ENCODE measurements around the gene LRCOL1. TPM values are rescaled to one million over a fixed set of nuclear protein-coding genes. Genes with fewer than 3 reads are reported as not detected.

LRCOL1 gene
- total and polyA plus RNA-seq, 2 of the 13 experiments (the other 11 are each of a cell fraction or from before 2014, with no cell fraction given) = not detected

- H4K20me1 ChIP-seq (ENCODE audit: insufficient read depth, low read length) = no peaks in the 10 kb centered on the region
- no peaks in the 10 kb centered on the region for H3K27me3 ChIP-seq (ENCODE audit: control insufficient read depth in 1 of 2, insufficient read depth in 2 of 2, low read length in 2 of 2)
- in situ Hi-C loops (cut with HindIII; ENCODE audit: extremely low pct_ligation_motif_present, low pct_unique_long_range_greater_than_20kb) = no loop called here
- no peak for DNase-seq (ENCODE audit: low spot score)
- H3K4me3 ChIP-seq (replicated peaks in 1 of 3; ENCODE audit: insufficient read depth in 1 of 3, low read depth in 2 of 3, low read length in 3 of 3) = no peak overlapping the region
- H2AFZ ChIP-seq (ENCODE audit: low read length) = no peak overlapping the region
- H3K4me1 ChIP-seq (ENCODE audit: insufficient read depth, low read length) = no peaks in the 10 kb centered on the region
- WGBS (ENCODE audit: low lambda C conversion rate) = 91% methylated on average over 9 of the region's 9 CpGs
- no TSS peak for BruUV-seq (replicated peaks)
- no peak overlapping the region for H3K9ac ChIP-seq (ENCODE audit: insufficient read depth, low read depth, low read length)
- H3K36me3 ChIP-seq (replicated peaks in 1 of 2; ENCODE audit: control insufficient read depth in 1 of 2, insufficient read depth in 2 of 2, low read length in 2 of 2) = peaks cover 17 to 61% of the 10 kb centered on the region in 2 experiments; a peak in 4 of 5 replicates
- ATAC-seq = no peak
- no peak for TF ChIP-seq ZNF180 (CRISPR knock-in tag; IDR thresholded peaks at IDR 0.05; ENCODE audit: borderline replicate concordance, low read depth)
- peak; percentile 23 for TF ChIP-seq MED8 (CRISPR knock-in tag; IDR thresholded peaks at IDR 0.05; ENCODE audit: insufficient replicate concordance)
- H3K9me3 ChIP-seq (ENCODE audit: low read length) = no peaks in the 10 kb centered on the region
- POLR2A ChIA-PET = no interaction called here
- intact Hi-C loops (cut with micrococcal nuclease; ENCODE audit: unreplicated experiment) = no loop called here
- no peak for FAIRE-seq
- CTCF ChIA-PET (ENCODE audit: low intra/inter-chr PET ratio, low total read pairs) = no interaction called here
- no peak overlapping the region for H3K27ac ChIP-seq (ENCODE audit: extremely low read length, insufficient read depth, low read length)
- no peaks in the 10 kb centered on the region for H3K79me2 ChIP-seq (ENCODE audit: insufficient read depth, low read length)
- H3K4me2 ChIP-seq (ENCODE audit: low read depth, low read length) = no peak overlapping the region
Measured at GRCh38 chr12:132651444-132652100, 41.2 kb upstream of the LRCOL1 start.

GRCh38 chr12:132649226-132649945 is 39.0 kb upstream of the LRCOL1 start:
- WGBS (ENCODE audit: low lambda C conversion rate) = 88% methylated on average over 8 of the region's 27 CpGs
- H3K36me3 ChIP-seq (replicated peaks in 1 of 2; ENCODE audit: control insufficient read depth in 1 of 2, insufficient read depth in 2 of 2, low read length in 2 of 2) = peaks cover 16 to 51% of the 10 kb centered on the region in 2 experiments; a peak in 4 of 5 replicates
- no peak for TF ChIP-seq ZFY (CRISPR knock-in tag; IDR thresholded peaks at IDR 0.05)
- TF ChIP-seq ZMYM3 (CRISPR knock-in tag; IDR thresholded peaks at IDR 0.05) = no peak
- no peak for TF ChIP-seq TEAD3 (CRISPR knock-in tag; optimal IDR thresholded peaks at IDR 0.05; ENCODE audit: borderline replicate concordance)
- no peak for TF ChIP-seq STAG1 (CRISPR knock-in tag; IDR thresholded peaks at IDR 0.05)
- TF ChIP-seq ZBTB25 (CRISPR knock-in tag; IDR thresholded peaks at IDR 0.05) = no peak
- no peak for TF ChIP-seq ZNF430 (CRISPR knock-in tag; IDR thresholded peaks at IDR 0.05)
- TF ChIP-seq ZC3H4 (CRISPR knock-in tag; IDR thresholded peaks at IDR 0.05; ENCODE audit: borderline replicate concordance) = no peak
- TF ChIP-seq ZNF703 (CRISPR knock-in tag; IDR thresholded peaks at IDR 0.05; ENCODE audit: borderline replicate concordance) = no peak
- TF ChIP-seq PATZ1 (CRISPR knock-in tag; IDR thresholded peaks at IDR 0.05) = no peak
- TF ChIP-seq IKZF4 (CRISPR knock-in tag; IDR thresholded peaks at IDR 0.05; ENCODE audit: borderline replicate concordance, low read depth, not compliant biosample characterization) = no peak
- no peak for TF ChIP-seq AGO2 (optimal IDR thresholded peaks at IDR 0.05; ENCODE audit: low read depth, low read length)
- no peak for TF ChIP-seq HOXA9 (CRISPR knock-in tag; IDR thresholded peaks at IDR 0.05; ENCODE audit: borderline replicate concordance)
- no peak for TF ChIP-seq HMG20A (CRISPR knock-in tag; IDR thresholded peaks at IDR 0.05; ENCODE audit: borderline replicate concordance)

More at GRCh38 chr12:132649226-132649945, 39.0 kb upstream of the LRCOL1 start:
- FAIRE-seq (no peak), ATAC-seq (peak; percentile 28; the same call in 1 of the 3 replicates), DNase-seq (ENCODE audit: low spot score) (no peak)
- ChIA-PET CTCF (ENCODE audit: low intra/inter-chr PET ratio, low total read pairs) (no interaction called here), POLR2A (no interaction called here)
- BruUV-seq (replicated peaks) = no TSS peak
- Histone ChIP-seq H3K79me2 (ENCODE audit: insufficient read depth, low read length) (no peaks in the 10 kb centered on the region), H3K9me3 (ENCODE audit: low read length) (no peaks in the 10 kb centered on the region), H3K27ac (ENCODE audit: extremely low read length, insufficient read depth, low read length) (no peak overlapping the region), H3K9ac (ENCODE audit: insufficient read depth, low read depth, low read length) (no peak overlapping the region), H4K20me1 (ENCODE audit: insufficient read depth, low read length) (no peaks in the 10 kb centered on the region), H3K4me2 (ENCODE audit: low read depth, low read length) (no peak overlapping the region), H2AFZ (ENCODE audit: low read length) (no peak overlapping the region), H3K4me3 (replicated peaks in 1 of 3; ENCODE audit: insufficient read depth in 1 of 3, low read depth in 2 of 3, low read length in 3 of 3) (no peak overlapping the region), H3K27me3 (ENCODE audit: control insufficient read depth in 1 of 2, insufficient read depth in 2 of 2, low read length in 2 of 2) (no peaks in the 10 kb centered on the region), H3K4me1 (ENCODE audit: insufficient read depth, low read length) (no peaks in the 10 kb centered on the region)
- intact Hi-C loops (cut with micrococcal nuclease; ENCODE audit: unreplicated experiment) = no loop called here
- in situ Hi-C loops (cut with HindIII; ENCODE audit: extremely low pct_ligation_motif_present, low pct_unique_long_range_greater_than_20kb) = no loop called here

Measured in HepG2 (cell line).